Measurements from ENCODE around the gene PFN4. TPM values are rescaled to one million over a fixed set of nuclear protein-coding genes. Genes with fewer than 3 reads are reported as not detected.

Gene PFN4
- total RNA-seq, 1 donor from 2014 or later, result 1.3 TPM

GRCh38 chr2:24122366-24123194 lies 554 bp downstream of the PFN4 start:
- no peaks in the 10 kb centered on the region for H3K27me3 Mint-ChIP-seq
- H3K9me3 Mint-ChIP-seq, result no peaks in the 10 kb centered on the region
- H3K4me3 Mint-ChIP-seq, result peak overlapping the region; percentile 85
- H3K36me3 Mint-ChIP-seq, result no peaks in the 10 kb centered on the region
- no peak for DNase-seq (ENCODE audit: extremely low spot score, unreplicated experiment)
- peak overlapping the region; percentile 86 for H3K27ac Mint-ChIP-seq
- TF ChIP-seq CTCF (conservative IDR thresholded peaks at IDR 0.05), result no peak
- peaks cover 17% of the 10 kb centered on the region for H3K4me1 Mint-ChIP-seq (ENCODE audit: unreplicated experiment)

GRCh38 chr2:24121469-24121868 lies 1.7 kb downstream of the PFN4 start:
- DNase-seq (ENCODE audit: extremely low spot score, unreplicated experiment), result no peak
- no peaks in the 10 kb centered on the region for H3K36me3 Mint-ChIP-seq
- TF ChIP-seq CTCF (conservative IDR thresholded peaks at IDR 0.05), result no peak
- no peaks in the 10 kb centered on the region for H3K9me3 Mint-ChIP-seq
- H3K4me3 Mint-ChIP-seq, result peak overlapping the region; percentile 25
- no peaks in the 10 kb centered on the region for H3K27me3 Mint-ChIP-seq
- H3K4me1 Mint-ChIP-seq (ENCODE audit: unreplicated experiment), result peaks cover 17% of the 10 kb centered on the region
- peak overlapping the region; percentile 61 for H3K27ac Mint-ChIP-seq

GRCh38 chr2:24121066-24121465 lies 2.1 kb downstream of the PFN4 start:
- peak overlapping the region; percentile 27 for H3K27ac Mint-ChIP-seq
- H3K4me3 Mint-ChIP-seq, result peak overlapping the region; percentile 32
- H3K27me3 Mint-ChIP-seq, result no peaks in the 10 kb centered on the region
- no peak for TF ChIP-seq CTCF (conservative IDR thresholded peaks at IDR 0.05)
- H3K4me1 Mint-ChIP-seq (ENCODE audit: unreplicated experiment), result peaks cover 17% of the 10 kb centered on the region
- no peak for DNase-seq (ENCODE audit: extremely low spot score, unreplicated experiment)
- H3K9me3 Mint-ChIP-seq, result no peaks in the 10 kb centered on the region
- no peaks in the 10 kb centered on the region for H3K36me3 Mint-ChIP-seq

GRCh38 chr2:24117902-24118301 lies 5.2 kb downstream of the PFN4 start:
- peaks cover 6% of the 10 kb centered on the region for H3K9me3 Mint-ChIP-seq
- DNase-seq (ENCODE audit: extremely low spot score, unreplicated experiment), result no peak
- H3K4me3 Mint-ChIP-seq, result no peak overlapping the region
- no peak overlapping the region for H3K27ac Mint-ChIP-seq
- TF ChIP-seq CTCF (conservative IDR thresholded peaks at IDR 0.05), result no peak
- H3K4me1 Mint-ChIP-seq (ENCODE audit: unreplicated experiment), result peaks cover 10% of the 10 kb centered on the region
- no peaks in the 10 kb centered on the region for H3K27me3 Mint-ChIP-seq
- no peaks in the 10 kb centered on the region for H3K36me3 Mint-ChIP-seq

- H3K36me3 Mint-ChIP-seq, result no peaks in the 10 kb centered on the region
- no peak for TF ChIP-seq CTCF (conservative IDR thresholded peaks at IDR 0.05)
- no peak for DNase-seq (ENCODE audit: extremely low spot score, unreplicated experiment)
- no peaks in the 10 kb centered on the region for H3K27me3 Mint-ChIP-seq
- peaks cover 9% of the 10 kb centered on the region for H3K4me1 Mint-ChIP-seq (ENCODE audit: unreplicated experiment)
- peaks cover 6% of the 10 kb centered on the region for H3K9me3 Mint-ChIP-seq
- H3K4me3 Mint-ChIP-seq, result no peak overlapping the region
- H3K27ac Mint-ChIP-seq, result no peak overlapping the region
Observed at GRCh38 chr2:24115057-24115456, 8.1 kb downstream of the PFN4 start.

All from type B pancreatic cell (in vitro differentiated cells).